ENCODE data around the gene SLC9A9. TPM values are rescaled to one million over a fixed set of nuclear protein-coding genes. Genes with fewer than 3 reads are reported as not detected.

The SLC9A9 gene
- polyA plus RNA-seq, 1 experiment, result 13.4 TPM

DNA sequence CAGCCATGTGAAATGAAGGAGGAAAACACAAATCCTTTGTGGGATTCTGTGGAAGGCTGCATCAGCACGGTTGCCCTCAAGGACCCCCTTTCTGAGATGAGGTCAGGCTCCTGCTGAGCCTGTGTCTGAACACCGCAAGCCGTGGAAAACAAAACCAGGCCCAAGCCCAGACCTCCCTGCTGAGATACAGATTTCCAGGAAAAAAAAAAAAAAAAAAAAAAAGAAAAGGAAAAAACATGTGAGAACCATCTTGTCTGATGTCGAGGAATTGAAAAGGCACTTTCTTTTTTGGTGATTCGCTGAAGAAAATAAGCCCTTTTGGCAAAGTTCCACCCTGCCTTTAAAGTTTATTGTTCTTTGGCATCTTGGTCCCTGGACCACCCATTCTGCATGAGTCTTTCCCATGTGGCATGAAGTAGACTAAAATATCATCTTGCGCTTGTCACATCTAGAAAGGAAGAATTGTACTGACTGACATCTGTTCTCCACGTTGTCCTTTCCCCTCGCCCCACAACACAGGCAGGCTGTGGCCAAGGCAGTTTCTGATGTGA lies 611.1 kb downstream of the SLC9A9 start:
- CTCF ChIA-PET, result no interaction called here
- Histone ChIP-seq H3K9me3 (ENCODE audit: control insufficient read depth, insufficient read depth, low read length) (no peaks in the 10 kb centered on the region; the same call in 1 of the 2 replicates), H3K27ac (ENCODE audit: low read depth, low read length) (no peak overlapping the region), H3K4me3 (ENCODE audit: low read depth, low read length) (no peak overlapping the region), H3K27me3 (ENCODE audit: control insufficient read depth, insufficient read depth, low read length) (peaks cover 2% of the 10 kb centered on the region)
- POLR2A ChIA-PET, result interaction anchor here (0.7 kb wide), 1 partner anchor 102 kb away, joined by 12 read pairs; no protein-coding TSS in a partner anchor
- DNase-seq (ENCODE audit: low read depth, low spot score), result no peak
- TF ChIP-seq, protein P1, sequence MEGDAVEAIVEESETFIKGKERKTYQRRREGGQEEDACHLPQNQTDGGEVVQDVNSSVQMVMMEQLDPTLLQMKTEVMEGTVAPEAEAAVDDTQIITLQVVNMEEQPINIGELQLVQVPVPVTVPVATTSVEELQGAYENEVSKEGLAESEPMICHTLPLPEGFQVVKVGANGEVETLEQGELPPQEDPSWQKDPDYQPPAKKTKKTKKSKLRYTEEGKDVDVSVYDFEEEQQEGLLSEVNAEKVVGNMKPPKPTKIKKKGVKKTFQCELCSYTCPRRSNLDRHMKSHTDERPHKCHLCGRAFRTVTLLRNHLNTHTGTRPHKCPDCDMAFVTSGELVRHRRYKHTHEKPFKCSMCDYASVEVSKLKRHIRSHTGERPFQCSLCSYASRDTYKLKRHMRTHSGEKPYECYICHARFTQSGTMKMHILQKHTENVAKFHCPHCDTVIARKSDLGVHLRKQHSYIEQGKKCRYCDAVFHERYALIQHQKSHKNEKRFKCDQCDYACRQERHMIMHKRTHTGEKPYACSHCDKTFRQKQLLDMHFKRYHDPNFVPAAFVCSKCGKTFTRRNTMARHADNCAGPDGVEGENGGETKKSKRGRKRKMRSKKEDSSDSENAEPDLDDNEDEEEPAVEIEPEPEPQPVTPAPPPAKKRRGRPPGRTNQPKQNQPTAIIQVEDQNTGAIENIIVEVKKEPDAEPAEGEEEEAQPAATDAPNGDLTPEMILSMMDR (IDR thresholded peaks at IDR 0.05; ENCODE audit: low read depth, low read length), result no peak

DNA sequence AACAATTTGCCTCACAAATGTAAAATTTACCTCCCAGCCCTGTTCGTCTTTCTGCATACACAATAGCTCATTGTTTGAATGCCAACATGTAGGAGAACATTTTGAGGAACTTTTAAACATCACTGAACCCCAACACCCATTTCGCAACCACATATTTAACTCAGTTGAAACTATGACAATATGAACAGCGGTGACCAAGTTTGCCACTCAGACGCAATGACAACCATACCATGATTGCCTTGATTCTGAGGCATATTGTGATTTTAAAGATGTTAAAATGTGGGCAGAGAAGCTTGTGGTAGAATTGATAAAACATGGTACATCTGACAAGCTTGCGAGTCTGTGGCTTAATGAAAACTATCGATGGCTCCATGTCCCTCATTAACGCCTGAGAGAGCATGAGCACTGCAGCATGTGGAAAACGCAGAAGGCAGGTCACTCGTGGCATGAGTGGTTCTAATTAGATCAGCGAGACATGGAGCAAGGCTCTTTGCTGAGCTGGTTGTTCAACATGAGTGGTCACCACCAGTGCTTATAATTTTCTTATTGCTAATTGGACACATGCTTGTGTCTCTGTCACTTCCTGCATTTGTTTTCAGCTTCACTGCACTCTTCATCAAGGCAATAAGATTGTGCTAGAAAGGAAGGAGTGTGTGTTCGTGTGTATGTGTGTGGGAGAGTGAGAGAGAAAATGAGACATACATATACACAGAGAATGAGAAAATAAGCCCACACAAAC lies 611.9 kb downstream of the SLC9A9 start:
- ChIA-PET POLR2A (interaction anchor here (0.7 kb wide), 1 partner anchor 101 kb away, joined by 12 read pairs; no protein-coding TSS in a partner anchor), CTCF (no interaction called here)
- Histone ChIP-seq H3K4me3 (ENCODE audit: low read depth, low read length) (no peak overlapping the region), H3K27ac (ENCODE audit: low read depth, low read length) (no peak overlapping the region), H3K9me3 (ENCODE audit: control insufficient read depth, insufficient read depth, low read length) (no peaks in the 10 kb centered on the region; the same call in 1 of the 2 replicates), H3K27me3 (ENCODE audit: control insufficient read depth, insufficient read depth, low read length) (peaks cover 3% of the 10 kb centered on the region)
- TF ChIP-seq, protein P1 (IDR thresholded peaks at IDR 0.05; ENCODE audit: low read depth, low read length), result no peak
- no peak for DNase-seq (ENCODE audit: low read depth, low spot score)

DNA sequence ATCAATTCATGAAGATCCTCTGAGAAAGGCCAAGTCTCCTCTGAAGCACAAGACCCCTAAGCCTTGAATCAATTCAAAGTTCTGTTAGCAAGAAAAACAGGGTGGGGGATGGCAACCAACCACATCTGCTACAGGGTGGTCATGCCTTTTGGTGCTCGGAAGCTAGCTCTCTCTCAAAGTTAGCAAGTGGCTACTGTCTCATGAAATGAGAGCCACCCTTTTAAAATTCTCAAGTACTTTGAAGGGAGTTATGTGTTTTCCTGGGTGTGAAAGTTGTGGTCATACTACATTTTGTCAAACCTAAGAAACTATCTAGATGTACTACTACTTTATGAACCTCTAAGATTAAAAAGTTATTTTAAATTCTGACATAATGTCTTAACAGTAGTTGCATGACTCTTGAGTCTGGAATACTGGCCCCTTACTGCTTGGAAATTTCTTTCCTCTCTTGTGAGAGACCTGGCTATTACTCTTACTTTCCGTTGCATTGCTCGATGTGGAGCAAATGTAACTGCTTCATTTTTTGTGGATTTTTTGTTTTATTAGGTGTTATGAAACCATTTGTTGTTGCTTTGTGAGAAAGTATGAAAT lies 612.6 kb downstream of the SLC9A9 start:
- CTCF ChIA-PET, result no interaction called here
- Histone ChIP-seq H3K9me3 (ENCODE audit: control insufficient read depth, insufficient read depth, low read length) (no peaks in the 10 kb centered on the region; the same call in 1 of the 2 replicates), H3K27ac (ENCODE audit: low read depth, low read length) (no peak overlapping the region), H3K27me3 (ENCODE audit: control insufficient read depth, insufficient read depth, low read length) (peaks cover 3% of the 10 kb centered on the region), H3K4me3 (ENCODE audit: low read depth, low read length) (no peak overlapping the region)
- DNase-seq (ENCODE audit: low read depth, low spot score), result no peak
- TF ChIP-seq, protein P1 (IDR thresholded peaks at IDR 0.05; ENCODE audit: low read depth, low read length), result no peak
- POLR2A ChIA-PET, result no interaction called here

DNA sequence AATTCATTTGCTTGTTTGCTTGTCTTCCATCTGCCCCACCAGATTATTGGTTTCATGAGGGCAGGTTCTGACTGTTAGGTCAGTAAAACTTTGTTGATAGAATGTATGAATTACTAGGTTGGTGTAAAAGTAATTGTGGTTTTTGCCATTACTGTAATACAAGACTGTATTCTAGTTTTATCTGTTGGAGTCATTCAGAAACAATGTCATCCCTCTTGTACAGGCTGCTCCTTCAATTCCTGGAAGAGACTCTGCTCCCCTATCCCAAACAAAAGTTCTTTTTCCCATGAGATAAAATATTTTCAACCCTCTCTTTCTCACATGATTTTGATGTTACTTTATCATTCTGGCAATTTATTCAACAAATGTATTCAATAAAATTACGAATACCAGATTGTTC lies 613.7 kb downstream of the SLC9A9 start:
- Histone ChIP-seq H3K9me3 (ENCODE audit: control insufficient read depth, insufficient read depth, low read length) (no peaks in the 10 kb centered on the region; the same call in 1 of the 2 replicates), H3K4me3 (ENCODE audit: low read depth, low read length) (no peak overlapping the region), H3K27me3 (ENCODE audit: control insufficient read depth, insufficient read depth, low read length) (peaks cover 3% of the 10 kb centered on the region), H3K27ac (ENCODE audit: low read depth, low read length) (no peak overlapping the region)
- ChIA-PET CTCF (interaction anchor here (0.7 kb wide), 1 partner anchor 144 kb away, joined by 3 read pairs; no protein-coding TSS in a partner anchor), POLR2A (no interaction called here)
- TF ChIP-seq, protein P1 (IDR thresholded peaks at IDR 0.05; ENCODE audit: low read depth, low read length), result no peak
- no peak for DNase-seq (ENCODE audit: low read depth, low spot score)

DNA sequence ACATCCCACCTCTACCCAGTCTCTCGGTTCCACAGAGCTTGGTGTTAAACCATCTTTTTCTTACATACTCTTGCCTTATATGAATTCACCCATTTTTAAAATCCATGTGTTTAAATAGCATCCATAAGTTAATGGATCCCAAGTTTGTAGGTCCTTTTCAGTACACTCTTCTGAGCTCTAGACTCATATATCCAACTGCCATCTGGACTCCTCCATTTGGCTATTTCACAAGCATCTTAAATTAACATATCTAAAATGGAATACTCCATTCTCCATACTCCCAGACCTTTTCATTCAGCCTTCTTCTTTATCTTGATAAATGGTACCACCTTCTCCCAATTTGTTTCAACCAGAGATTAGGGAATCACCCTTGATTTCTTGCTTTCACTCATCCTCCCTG lies 615.3 kb downstream of the SLC9A9 start:
- POLR2A ChIA-PET, result no interaction called here
- CTCF ChIA-PET, result no interaction called here
- DNase-seq (ENCODE audit: low read depth, low spot score), result no peak

More for the DNA sequence above, 615.3 kb downstream of the SLC9A9 start:
- Histone ChIP-seq H3K4me3 (ENCODE audit: low read depth, low read length) (no peak overlapping the region), H3K27me3 (ENCODE audit: control insufficient read depth, insufficient read depth, low read length) (peaks cover 3% of the 10 kb centered on the region), H3K9me3 (ENCODE audit: control insufficient read depth, insufficient read depth, low read length) (no peaks in the 10 kb centered on the region), H3K27ac (ENCODE audit: low read depth, low read length) (no peak overlapping the region)
- TF ChIP-seq, protein P1 (IDR thresholded peaks at IDR 0.05; ENCODE audit: low read depth, low read length), result no peak

Measured in AG04450 (cell line).